Fibroblast of the conjunctiva (primary cell): ENCODE data around the gene ZCCHC13.
"Not testable (repeated sequence)": the region's sequence is repeated elsewhere in the genome, so short reads cannot be mapped to it uniquely, and the experiment has no call there.

Source experiments
- DNase-seq: peaks from one replicate; pipeline ENCODE4 v3.0.0-alpha.2; 2010; ENCODE audit warnings: low read depth

Gene ZCCHC13

GRCh38 chrX:74304016-74304415 is at the start of gene ZCCHC13:
TSS of gene ZCCHC13 (plus strand) at chrX:74304180. CDS start at chrX:74304267, 87 bp downstream.
- no peak for DNase-seq

- DNase-seq = not testable (repeated sequence)
Observed at GRCh38 chrX:74258111-74258510, 45.9 kb upstream of the ZCCHC13 start.

- DNase-seq = no peak
Observed at GRCh38 chrX:74259885-74260491, 44.0 kb upstream of the ZCCHC13 start.

- no peak for DNase-seq
Observed at GRCh38 chrX:74262452-74263209, 41.3 kb upstream of the ZCCHC13 start.

GRCh38 chrX:74270393-74270792 is 33.6 kb upstream of the ZCCHC13 start:
- no peak for DNase-seq

GRCh38 chrX:74272230-74272629 is 31.8 kb upstream of the ZCCHC13 start:
- no peak for DNase-seq

GRCh38 chrX:74274516-74274915 is 29.5 kb upstream of the ZCCHC13 start:
- DNase-seq = no peak

- no peak for DNase-seq
Observed at GRCh38 chrX:74277320-74277719, 26.7 kb upstream of the ZCCHC13 start.

GRCh38 chrX:74277846-74278245 is 26.1 kb upstream of the ZCCHC13 start:
- no peak for DNase-seq

GRCh38 chrX:74280759-74281158 is 23.2 kb upstream of the ZCCHC13 start:
- no peak for DNase-seq

GRCh38 chrX:74284391-74284952 is 19.5 kb upstream of the ZCCHC13 start:
- DNase-seq = no peak

GRCh38 chrX:74286950-74287740 is 16.8 kb upstream of the ZCCHC13 start:
- no peak for DNase-seq

- DNase-seq = no peak
Observed at GRCh38 chrX:74291577-74291963, 12.4 kb upstream of the ZCCHC13 start.

- DNase-seq = peak; percentile 86
Observed at GRCh38 chrX:74291964-74292807, 11.8 kb upstream of the ZCCHC13 start.

- no peak for DNase-seq
Observed at GRCh38 chrX:74292808-74293123, 11.2 kb upstream of the ZCCHC13 start.

- peak; percentile 67 for DNase-seq
Observed at GRCh38 chrX:74293343-74293946, 10.5 kb upstream of the ZCCHC13 start.

GRCh38 chrX:74295101-74295500 is 8.9 kb upstream of the ZCCHC13 start:
- no peak for DNase-seq

GRCh38 chrX:74297766-74298165 is 6.2 kb upstream of the ZCCHC13 start:
- DNase-seq = no peak

- DNase-seq = no peak
Observed at GRCh38 chrX:74300869-74301268, 3.1 kb upstream of the ZCCHC13 start.

- DNase-seq = no peak
Observed at GRCh38 chrX:74318672-74319071, 14.7 kb downstream of the ZCCHC13 start.

- DNase-seq = not testable (repeated sequence)
Observed at GRCh38 chrX:74319321-74319720, 15.3 kb downstream of the ZCCHC13 start.
